Stimulated activated CD8-positive, alpha-beta memory T cell treated with anti-CD3 and anti-CD28 coated beads, Interleukin-2, amount 100 ng/mL, for 1 hour (primary cell): ENCODE results near the gene UBE4A.
A peak's percentile ranks its signal among the peaks of the same experiment; 100 is the strongest.

ENCODE experiments used
- DNase-seq, 2 donors: peaks; one replicate each; pipeline ENCODE4 v3.0.0-alpha.2; 2020; ENCODE audit warnings: low read depth in 2 of 2

Gene UBE4A

GRCh38 chr11:118341815-118342489, 17.4 kb upstream of the UBE4A start:
- DNase-seq: no peak

- peak; percentile 20 to 39 for DNase-seq
Observed at GRCh38 chr11:118342503-118343161, 16.8 kb upstream of the UBE4A start, which contains the start of gene CD3D. Gene CD3D (minus strand): TSS chr11:118342705. CDS start chr11:118342607, 98 bp downstream.

- DNase-seq: no peak
Observed at GRCh38 chr11:118343248-118343647, 16.2 kb upstream of the UBE4A start.

GRCh38 chr11:118343981-118344515, 15.4 kb upstream of the UBE4A start, which contains the start of gene CD3G:
Gene CD3G (plus strand): TSS chr11:118344344. CDS start chr11:118344424, 80 bp downstream.
- peak; percentile 48 to 51 for DNase-seq

GRCh38 chr11:118349475-118349874, 9.9 kb upstream of the UBE4A start:
- no peak for DNase-seq

- DNase-seq: no peak
Observed at GRCh38 chr11:118353084-118353710, 6.2 kb upstream of the UBE4A start.

- DNase-seq: no peak
Observed at GRCh38 chr11:118358071-118358470, 1.3 kb upstream of the UBE4A start.

- DNase-seq: no peak
Observed at GRCh38 chr11:118364956-118365615, 5.7 kb downstream of the UBE4A start.

GRCh38 chr11:118366287-118366686, 6.9 kb downstream of the UBE4A start:
- no peak for DNase-seq

- DNase-seq: no peak
Observed at GRCh38 chr11:118370774-118371173, 11.4 kb downstream of the UBE4A start.

GRCh38 chr11:118373263-118373662, 13.9 kb downstream of the UBE4A start:
- DNase-seq: no peak

- DNase-seq: no peak
Observed at GRCh38 chr11:118373871-118374270, 14.5 kb downstream of the UBE4A start.

GRCh38 chr11:118374729-118375128, 15.3 kb downstream of the UBE4A start:
- no peak for DNase-seq

GRCh38 chr11:118375978-118376377, 16.6 kb downstream of the UBE4A start:
- no peak for DNase-seq

- no peak for DNase-seq
Observed at GRCh38 chr11:118379497-118379896, 20.1 kb downstream of the UBE4A start.

GRCh38 chr11:118380571-118380970, 21.2 kb downstream of the UBE4A start:
- no peak for DNase-seq

- no peak for DNase-seq
Observed at GRCh38 chr11:118382954-118383353, 23.6 kb downstream of the UBE4A start.

- DNase-seq: no peak
Observed at GRCh38 chr11:118383657-118384056, 24.3 kb downstream of the UBE4A start.

- no peak for DNase-seq
Observed at GRCh38 chr11:118396097-118396501, 36.7 kb downstream of the UBE4A start.

- DNase-seq: no peak
Observed at GRCh38 chr11:118397448-118397847, 38.0 kb downstream of the UBE4A start.

- DNase-seq: peak in 1 of 2 donors; percentile 17
Observed at GRCh38 chr11:118398791-118399559, 39.6 kb downstream of the UBE4A start.
